Astrocyte (in vitro differentiated cells and primary cell): Measurements from ENCODE around the gene OR7C2. TPM values are rescaled to one million over a fixed set of nuclear protein-coding genes. Genes with fewer than 3 reads are reported as not detected.

Experiments
- DNase-seq: peaks from one replicate; pipeline ENCODE4 v3.0.0-alpha.2; 2010; ENCODE audit warnings: low read depth
- FAIRE-seq: peaks from 2 replicates; lab custom pipeline; 2011; peaks lifted over from hg19 to GRCh38; lab: Jason Lieb, UNC
- H2AFZ ChIP-seq: 2 replicates; pipeline ENCODE4 v1.6.0; 2012; ENCODE audit warnings: low read depth, low read length, inconsistent platforms
- H3K27ac ChIP-seq: 2 replicates; pipeline ENCODE4 v1.5.1; 2011; ENCODE audit warnings: low read depth, low read length, inconsistent platforms
- H3K27me3 ChIP-seq: 2 replicates; pipeline ENCODE4 v1.6.0; 2011; ENCODE audit warnings: low read length, inconsistent platforms; ENCODE audit not compliant: insufficient read depth
- H3K36me3 ChIP-seq: 2 replicates; pipeline ENCODE4 v1.5.1; 2011; ENCODE audit warnings: low read length, inconsistent platforms; ENCODE audit not compliant: insufficient read depth
- H3K4me1 ChIP-seq: 2 replicates; pipeline ENCODE4 v1.5.1; 2011; ENCODE audit warnings: low read length, inconsistent platforms; ENCODE audit not compliant: insufficient read depth
- H3K4me2 ChIP-seq: 2 replicates; pipeline ENCODE4 v1.6.0; 2012; ENCODE audit warnings: low read length, inconsistent platforms
- H3K4me3 ChIP-seq: 2 replicates; pipeline ENCODE4 v1.5.1; 2011; ENCODE audit warnings: low read depth, mild to moderate bottlenecking, low read length, inconsistent platforms; ENCODE audit not compliant: insufficient read depth
- H3K79me2 ChIP-seq: 2 replicates; pipeline ENCODE4 v1.6.0; 2012; ENCODE audit warnings: mild to moderate bottlenecking, low read length, inconsistent platforms; ENCODE audit not compliant: insufficient read depth
- H3K9ac ChIP-seq: 2 replicates; pipeline ENCODE4 v1.6.0; 2012; ENCODE audit warnings: mild to moderate bottlenecking, low read length, inconsistent platforms
- H3K9me3 ChIP-seq: 2 replicates; pipeline ENCODE4 v1.5.1; 2012; ENCODE audit warnings: low read depth, mild to moderate bottlenecking, low read length, inconsistent platforms; ENCODE audit not compliant: insufficient read depth
- H4K20me1 ChIP-seq: 2 replicates; pipeline ENCODE4 v1.6.0; 2012; ENCODE audit warnings: low read length, inconsistent platforms; ENCODE audit not compliant: insufficient read depth
- H3K27ac Mint-ChIP-seq: one replicate; pipeline ENCODE4 v1.8.0; 2021; ENCODE audit warnings: mild to moderate bottlenecking, mixed read lengths; ENCODE audit not compliant: unreplicated experiment
- H3K27me3 Mint-ChIP-seq: one replicate; pipeline ENCODE4 v1.8.0; 2021; ENCODE audit warnings: low read depth, mixed read lengths; ENCODE audit not compliant: unreplicated experiment
- H3K36me3 Mint-ChIP-seq: one replicate; pipeline ENCODE4 v1.8.0; 2021; ENCODE audit warnings: low read depth, mixed read lengths; ENCODE audit not compliant: unreplicated experiment
- H3K4me1 Mint-ChIP-seq: one replicate; pipeline ENCODE4 v1.8.0; 2021; ENCODE audit warnings: low read depth, mixed read lengths; ENCODE audit not compliant: unreplicated experiment
- H3K4me3 Mint-ChIP-seq: one replicate; pipeline ENCODE4 v1.8.0; 2021; ENCODE audit warnings: mild to moderate bottlenecking, moderate library complexity, mixed read lengths; ENCODE audit not compliant: unreplicated experiment
- H3K9me3 Mint-ChIP-seq: one replicate; pipeline ENCODE4 v1.8.0; 2021; ENCODE audit warnings: mild to moderate bottlenecking, mixed read lengths; ENCODE audit not compliant: unreplicated experiment
- EZH2 ChIP-seq: IDR thresholded peaks from 2 replicates; pipeline ENCODE4 v1.6.1; 2012; ENCODE audit warnings: mild to moderate bottlenecking, low read length, inconsistent platforms; ENCODE audit not compliant: insufficient read depth
- total RNA-seq: library from RNA; stranded (reverse); gene quantifications from 2 replicates; pipeline ENCODE4 v1.2.1, GENCODE V29; 2021
- TF ChIP-seq, protein P1 (sequence below): IDR thresholded peaks from 2 replicates; pipeline ENCODE4 v1.5.1; 2011; ENCODE audit warnings: low read depth, mild to moderate bottlenecking, inconsistent platforms, low read length, moderate library complexity; ENCODE audit not compliant: insufficient read depth

The OR7C2 gene
- total RNA-seq, 1 donor from 2014 or later, result not detected

- Histone ChIP-seq H3K4me1 (no peaks in the 10 kb centered on the region), H4K20me1 (no peaks in the 10 kb centered on the region)
- no peak for TF ChIP-seq EZH2
- TF ChIP-seq, protein P1, sequence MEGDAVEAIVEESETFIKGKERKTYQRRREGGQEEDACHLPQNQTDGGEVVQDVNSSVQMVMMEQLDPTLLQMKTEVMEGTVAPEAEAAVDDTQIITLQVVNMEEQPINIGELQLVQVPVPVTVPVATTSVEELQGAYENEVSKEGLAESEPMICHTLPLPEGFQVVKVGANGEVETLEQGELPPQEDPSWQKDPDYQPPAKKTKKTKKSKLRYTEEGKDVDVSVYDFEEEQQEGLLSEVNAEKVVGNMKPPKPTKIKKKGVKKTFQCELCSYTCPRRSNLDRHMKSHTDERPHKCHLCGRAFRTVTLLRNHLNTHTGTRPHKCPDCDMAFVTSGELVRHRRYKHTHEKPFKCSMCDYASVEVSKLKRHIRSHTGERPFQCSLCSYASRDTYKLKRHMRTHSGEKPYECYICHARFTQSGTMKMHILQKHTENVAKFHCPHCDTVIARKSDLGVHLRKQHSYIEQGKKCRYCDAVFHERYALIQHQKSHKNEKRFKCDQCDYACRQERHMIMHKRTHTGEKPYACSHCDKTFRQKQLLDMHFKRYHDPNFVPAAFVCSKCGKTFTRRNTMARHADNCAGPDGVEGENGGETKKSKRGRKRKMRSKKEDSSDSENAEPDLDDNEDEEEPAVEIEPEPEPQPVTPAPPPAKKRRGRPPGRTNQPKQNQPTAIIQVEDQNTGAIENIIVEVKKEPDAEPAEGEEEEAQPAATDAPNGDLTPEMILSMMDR, result no peak
Measured at GRCh38 chr19:14949876-14950275, 8.6 kb downstream of the OR7C2 start.

DNA sequence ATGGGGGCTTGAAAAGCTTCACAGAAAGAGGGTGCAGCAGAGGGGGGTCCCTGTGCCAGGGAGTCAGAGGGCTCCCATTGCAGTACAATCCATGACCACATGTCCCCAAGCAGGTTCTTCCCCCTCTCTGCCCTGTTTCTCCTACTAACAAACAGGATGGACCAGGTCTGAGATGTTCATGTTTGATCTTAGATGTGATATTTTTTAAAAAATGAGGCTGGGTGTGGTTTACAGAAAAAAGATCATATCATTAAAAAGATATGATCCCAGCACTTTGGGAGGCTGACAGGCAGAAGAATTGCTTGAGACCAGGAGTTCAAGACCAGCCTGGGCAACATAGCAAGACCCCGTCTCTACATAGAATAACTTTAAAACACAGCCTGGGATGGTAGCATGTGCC, 9.1 kb downstream of the OR7C2 start:
- Histone ChIP-seq H2AFZ (no peak overlapping the region), H3K4me3 (no peak overlapping the region), H3K27ac (no peak overlapping the region), H3K79me2 (no peaks in the 10 kb centered on the region), H3K36me3 (no peaks in the 10 kb centered on the region), H3K9me3 (peaks cover 5% of the 10 kb centered on the region), H3K4me1 (no peaks in the 10 kb centered on the region), H3K27me3 (no peaks in the 10 kb centered on the region), H4K20me1 (no peaks in the 10 kb centered on the region), H3K4me2 (no peak overlapping the region), H3K9ac (no peak overlapping the region)
- no peak overlapping the region for H3K4me3 Mint-ChIP-seq
- DNase-seq (no peak), FAIRE-seq (no peak)
- H3K27ac Mint-ChIP-seq, result no peak overlapping the region
- H3K27me3 Mint-ChIP-seq, result no peaks in the 10 kb centered on the region
- TF ChIP-seq, protein P1, result no peak
- TF ChIP-seq EZH2, result no peak
- H3K36me3 Mint-ChIP-seq, result no peaks in the 10 kb centered on the region
- no peaks in the 10 kb centered on the region for H3K4me1 Mint-ChIP-seq
- H3K9me3 Mint-ChIP-seq, result peaks cover 10% of the 10 kb centered on the region

More at GRCh38 chr19:14949876-14950275, 8.6 kb downstream of the OR7C2 start:
- Histone ChIP-seq H2AFZ (no peak overlapping the region), H3K9ac (no peak overlapping the region), H3K36me3 (no peaks in the 10 kb centered on the region), H3K4me3 (no peak overlapping the region), H3K27ac (no peak overlapping the region), H3K27me3 (no peaks in the 10 kb centered on the region), H3K9me3 (peaks cover 5% of the 10 kb centered on the region), H3K4me2 (no peak overlapping the region), H3K79me2 (no peaks in the 10 kb centered on the region)
- Mint-ChIP-seq H3K4me1 (no peaks in the 10 kb centered on the region), H3K9me3 (peaks cover 10% of the 10 kb centered on the region), H3K36me3 (no peaks in the 10 kb centered on the region), H3K27me3 (no peaks in the 10 kb centered on the region), H3K4me3 (no peak overlapping the region), H3K27ac (no peak overlapping the region)
- DNase-seq, result no peak
- FAIRE-seq, result no peak

DNA sequence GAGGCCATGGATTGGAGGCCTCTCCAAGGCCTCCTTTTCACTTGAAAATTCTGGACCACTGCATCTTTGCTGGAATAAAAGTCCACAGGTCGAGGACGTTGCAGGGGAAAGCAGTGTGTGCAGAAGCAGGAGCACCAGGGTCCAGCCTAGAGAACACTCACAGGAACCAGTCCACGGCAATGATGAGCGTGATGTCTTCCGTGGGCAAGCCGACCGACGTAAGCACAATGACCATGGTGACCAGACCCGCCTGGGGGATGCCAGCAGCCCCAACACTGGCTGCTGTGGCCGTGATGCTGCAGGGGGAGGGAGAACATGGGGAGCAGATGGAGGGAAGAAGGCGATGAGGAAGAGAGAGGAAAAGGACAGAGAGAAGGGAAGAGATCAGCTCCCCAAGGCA, 11.5 kb downstream of the OR7C2 start:
- Mint-ChIP-seq H3K36me3 (no peaks in the 10 kb centered on the region), H3K27ac (no peak overlapping the region), H3K9me3 (peaks cover 7% of the 10 kb centered on the region), H3K4me3 (no peak overlapping the region), H3K27me3 (peaks cover 2% of the 10 kb centered on the region), H3K4me1 (no peaks in the 10 kb centered on the region)
- no peak overlapping the region for H3K4me2 ChIP-seq
- H4K20me1 ChIP-seq, result no peaks in the 10 kb centered on the region
- peaks cover 14% of the 10 kb centered on the region for H3K9me3 ChIP-seq
- no peak overlapping the region for H3K27ac ChIP-seq
- no peak overlapping the region for H2AFZ ChIP-seq
- DNase-seq (no peak), FAIRE-seq (no peak)
- H3K79me2 ChIP-seq, result no peaks in the 10 kb centered on the region
- TF ChIP-seq, protein P1, result no peak
- no peak for TF ChIP-seq EZH2
- H3K9ac ChIP-seq, result no peak overlapping the region
- no peaks in the 10 kb centered on the region for H3K4me1 ChIP-seq
- H3K4me3 ChIP-seq, result no peak overlapping the region
- H3K27me3 ChIP-seq, result no peaks in the 10 kb centered on the region
- no peaks in the 10 kb centered on the region for H3K36me3 ChIP-seq
